OCI-LY7 (cell line): ENCODE data around the gene SMG9. TPM values are rescaled to one million over a fixed set of nuclear protein-coding genes. Genes with fewer than 3 reads are reported as not detected.

Source experiments
- BruUV-seq: library from RNA; stranded (reverse); fragments of 400-500 nt; replicated peaks from 2 replicates; lab custom pipeline; 2021; lab: Mats Ljungman, UMichigan
- CTCF ChIA-PET: fragments of 300-600 bp; sonication (Branson Sonifier 250); formaldehyde crosslinking; loops from one replicate; lab custom pipeline; 2022; ENCODE audit warnings: antibody characterized with exemption; ENCODE audit not compliant: unreplicated experiment; lab: Charles Lee
- POLR2A ChIA-PET: fragments of 300-600 bp; sonication (Branson Sonifier 250); formaldehyde crosslinking; loops from one replicate; lab custom pipeline; 2022; ENCODE audit warnings: antibody characterized with exemption; lab: Charles Lee
- DNase-seq: peaks from one replicate; pipeline ENCODE4 v3.0.0-alpha.2; 2015; ENCODE audit warnings: low spot score
- H2AFZ ChIP-seq: fragments of 200-600 bp; sonication (generic), shearing (Covaris generic); 2 replicates; pipeline ENCODE4 v1.6.1; 2014; ENCODE audit warnings: mild to moderate bottlenecking, antibody characterized with exemption, low read length, moderate library complexity
- H3K27ac ChIP-seq: fragments of 200-600 bp; sonication (generic); 2 replicates; pipeline ENCODE4 v1.5.1; 2014; ENCODE audit warnings: mixed run types, low read depth, mild to moderate bottlenecking, moderate library complexity, low read length, inconsistent platforms; ENCODE audit not compliant: poor library complexity, severe bottlenecking
- H3K36me3 ChIP-seq: fragments of 200-600 bp; sonication (generic); 2 replicates; pipeline ENCODE4 v1.6.1; 2014; ENCODE audit warnings: mild to moderate bottlenecking, antibody characterized with exemption, low read length, moderate library complexity, mixed read lengths; ENCODE audit not compliant: insufficient read depth
- H3K4me1 ChIP-seq: fragments of 200-600 bp; sonication (generic); 2 replicates; pipeline ENCODE4 v1.5.1; 2014; ENCODE audit warnings: mild to moderate bottlenecking, low read length; ENCODE audit not compliant: insufficient read depth, poor library complexity, severe bottlenecking
- H3K4me2 ChIP-seq: fragments of 200-600 bp; sonication (generic); 2 replicates; pipeline ENCODE4 v1.6.1; 2014; ENCODE audit warnings: mild to moderate bottlenecking, low read length
- H3K4me3 ChIP-seq: fragments of 200-600 bp; sonication (generic); 2 replicates; pipeline ENCODE4 v1.5.1; 2014; ENCODE audit warnings: mild to moderate bottlenecking, low read depth, low read length; ENCODE audit not compliant: poor library complexity, severe bottlenecking
- H3K79me2 ChIP-seq: fragments of 200-600 bp; sonication (generic); 2 replicates; pipeline ENCODE4 v1.6.1; 2016; ENCODE audit warnings: low read depth, mild to moderate bottlenecking, low read length, moderate library complexity, mixed read lengths; ENCODE audit not compliant: insufficient read depth
- H3K9me2 ChIP-seq: fragments of 200-600 bp; sonication (generic); 2 replicates; pipeline ENCODE4 v1.6.1; 2016; ENCODE audit warnings: mild to moderate bottlenecking, low read length, mixed read lengths; ENCODE audit not compliant: insufficient read depth
- H3K9me3 ChIP-seq: fragments of 200-600 bp; sonication (generic); 2 replicates; pipeline ENCODE4 v1.6.1; 2014; ENCODE audit warnings: mild to moderate bottlenecking, mixed run types, low read length, mixed read lengths
- H4K20me1 ChIP-seq: fragments of 200-600 bp; sonication (generic); 2 replicates; pipeline ENCODE4 v1.6.1; 2014; ENCODE audit warnings: mild to moderate bottlenecking, antibody characterized with exemption, low read length, moderate library complexity, mixed read lengths; ENCODE audit not compliant: insufficient read depth
- CTCF ChIP-seq: fragments of 200-600 bp; sonication (generic); conservative IDR thresholded peaks from 2 replicates; pipeline ENCODE4 v1.5.1; 2014; ENCODE audit warnings: mild to moderate bottlenecking, antibody characterized with exemption, low read length, moderate library complexity, mixed read lengths
- EZH2phosphoT487 ChIP-seq: fragments of 200-600 bp; sonication (generic); IDR thresholded peaks from 2 replicates; pipeline ENCODE4 v1.6.1; 2018; ENCODE audit warnings: low read depth, borderline replicate concordance, mild to moderate bottlenecking, mixed run types, antibody characterized with exemption, low read length, moderate library complexity, mixed read lengths
- intact Hi-C: fragments of 100-400 bp; cut with micrococcal nuclease; formaldehyde crosslinking; loops from one replicate; pipeline ENCODE4 v1.10.0; 2022; ENCODE audit not compliant: unreplicated experiment
- total RNA-seq, 2 experiments: library from RNA; depleted of rRNA in 1 of 2; stranded (reverse); fragments of >200 nt in 1 of 2; shearing (Covaris generic) in 1 of 2; gene quantifications; 2 replicates each; pipeline ENCODE4 v1.2.3, GENCODE V29; 2014 to 2022

Gene SMG9
- total RNA-seq, 2 experiments from 2014 or later, result 65.6 to 75.5 TPM

- H2AFZ ChIP-seq, result no peak overlapping the region
- H3K27ac ChIP-seq, result peak overlapping the region; percentile 91
- peaks cover 38% of the 10 kb centered on the region for H3K36me3 ChIP-seq
- no peaks in the 10 kb centered on the region for H3K9me3 ChIP-seq
- H4K20me1 ChIP-seq, result no peaks in the 10 kb centered on the region
- peak; percentile 82 for DNase-seq
- no peak for TF ChIP-seq CTCF
- no peak for TF ChIP-seq EZH2phosphoT487
- CTCF ChIA-PET, result interaction anchor here (0.5 to 2.6 kb wide), 4 partner anchors 9 to 63 kb away, joined by 3 to 18 read pairs (median 3); no protein-coding TSS in a partner anchor
- intact Hi-C loops, result no loop called here
- H3K9me2 ChIP-seq, result no peaks in the 10 kb centered on the region
- H3K4me1 ChIP-seq, result peaks cover 68% of the 10 kb centered on the region
- peak overlapping the region; percentile 91 for H3K4me2 ChIP-seq
- peaks cover 41% of the 10 kb centered on the region for H3K79me2 ChIP-seq
- no TSS peak for BruUV-seq
- POLR2A ChIA-PET, result interaction anchor here (0.6 to 6.7 kb wide), 8 partner anchors 8 to 244 kb away, joined by 3 to 49 read pairs (median 4); partner anchors contain the start of genes SMG9 and ZNF575
- H3K4me3 ChIP-seq, result peak overlapping the region; percentile 78
Measured at GRCh38 chr19:43777163-43777695, 22.5 kb upstream of the SMG9 start.

- no TSS peak for BruUV-seq
- POLR2A ChIA-PET, result interaction anchor here (0.6 to 6.7 kb wide), 5 partner anchors 11 to 201 kb away, joined by 3 to 49 read pairs (median 6); partner anchors contain the start of gene XRCC1
- TF ChIP-seq EZH2phosphoT487 (no peak), CTCF (no peak)
- Histone ChIP-seq H3K4me2 (peak overlapping the region; percentile 91), H4K20me1 (no peaks in the 10 kb centered on the region), H3K79me2 (peaks cover 41% of the 10 kb centered on the region), H3K36me3 (peaks cover 47% of the 10 kb centered on the region), H3K4me1 (peaks cover 59% of the 10 kb centered on the region), H3K9me2 (no peaks in the 10 kb centered on the region), H3K4me3 (peak overlapping the region; percentile 78), H3K27ac (peak overlapping the region; percentile 91), H3K9me3 (no peaks in the 10 kb centered on the region), H2AFZ (no peak overlapping the region)
- intact Hi-C loops, result no loop called here
- CTCF ChIA-PET, result interaction anchor here (0.8 kb wide), 1 partner anchor 8 kb away, joined by 3 read pairs; no protein-coding TSS in a partner anchor
- peak; percentile 47 for DNase-seq
Measured at GRCh38 chr19:43776286-43776685, 21.5 kb upstream of the SMG9 start.
